H9 (cell line): ENCODE results near the gene CRY1. TPM values are rescaled to one million over a fixed set of nuclear protein-coding genes. Genes with fewer than 3 reads are reported as not detected.
A peak's percentile ranks its signal among the peaks of the same experiment; 100 is the strongest.

Experiments used
- DNase-seq: peaks from one replicate; pipeline ENCODE4 v3.0.0-alpha.2; 2017
- H2AFZ ChIP-seq: one replicate; pipeline ENCODE4 v1.6.1; 2013; ENCODE audit warnings: mild to moderate bottlenecking, low read length, control low read depth, moderate library complexity
- H2AK5ac ChIP-seq: 2 replicates; pipeline ENCODE4 v1.6.1; 2013; ENCODE audit warnings: low read length, control low read depth, mixed read lengths; ENCODE audit not compliant: insufficient read length
- H2BK120ac ChIP-seq: one replicate; pipeline ENCODE4 v1.6.1; 2013; ENCODE audit warnings: low read depth, mild to moderate bottlenecking, low read length, control low read depth, inconsistent platforms; ENCODE audit not compliant: poor library complexity, severe bottlenecking
- H2BK12ac ChIP-seq: 2 replicates; pipeline ENCODE4 v1.6.1; 2013; ENCODE audit warnings: low read length, control low read depth, mixed read lengths, low read depth; ENCODE audit not compliant: insufficient read length
- H2BK15ac ChIP-seq: 2 replicates; pipeline ENCODE4 v1.6.1; 2013; ENCODE audit warnings: low read depth, low read length, control low read depth
- H2BK20ac ChIP-seq: one replicate; pipeline ENCODE4 v1.6.1; 2013; ENCODE audit warnings: low read depth, mild to moderate bottlenecking, low read length, control low read depth, inconsistent platforms; ENCODE audit not compliant: poor library complexity, severe bottlenecking
- H2BK5ac ChIP-seq: 2 replicates; pipeline ENCODE4 v1.6.1; 2013; ENCODE audit warnings: low read length, control low read depth, mixed read lengths; ENCODE audit not compliant: insufficient read length
- H3K14ac ChIP-seq: 2 replicates; pipeline ENCODE4 v1.6.1; 2013; ENCODE audit warnings: low read length, control low read depth; ENCODE audit not compliant: insufficient read depth
- H3K18ac ChIP-seq: 2 replicates; pipeline ENCODE4 v1.6.1; 2013; ENCODE audit warnings: low read depth, mild to moderate bottlenecking, mixed read lengths, low read length, control low read depth; ENCODE audit not compliant: insufficient read length
- H3K23ac ChIP-seq: 2 replicates; pipeline ENCODE4 v1.6.1; 2013; ENCODE audit warnings: low read length, control low read depth, mixed read lengths, low read depth; ENCODE audit not compliant: insufficient read length
- H3K23me2 ChIP-seq: 2 replicates; pipeline ENCODE4 v1.6.1; 2013; ENCODE audit warnings: low read depth, mild to moderate bottlenecking, mixed read lengths, low read length, control low read depth; ENCODE audit not compliant: insufficient read length, poor library complexity, severe bottlenecking
- H3K27ac ChIP-seq: 2 replicates; pipeline ENCODE4 v1.5.1; 2013; ENCODE audit warnings: low read length, control low read depth, mixed read lengths, low read depth; ENCODE audit not compliant: insufficient read length
- H3K27me3 ChIP-seq: 2 replicates; pipeline ENCODE4 v1.6.1; 2013; ENCODE audit warnings: low read length, control low read depth, inconsistent platforms; ENCODE audit not compliant: insufficient read depth
- H3K4ac ChIP-seq: 2 replicates; pipeline ENCODE4 v1.6.1; 2013; ENCODE audit warnings: low read depth, mild to moderate bottlenecking, control low read depth, inconsistent platforms, low read length, moderate library complexity
- H3K4me1 ChIP-seq: 2 replicates; pipeline ENCODE4 v1.6.1; 2013; ENCODE audit warnings: low read length, control low read depth, inconsistent platforms; ENCODE audit not compliant: insufficient read depth
- H3K4me2 ChIP-seq: 2 replicates; pipeline ENCODE4 v1.6.1; 2013; ENCODE audit warnings: low read length, control low read depth, mixed read lengths; ENCODE audit not compliant: insufficient read length, insufficient read depth
- H3K56ac ChIP-seq: 2 replicates; pipeline ENCODE4 v1.6.1; 2013; ENCODE audit warnings: low read depth, mild to moderate bottlenecking, mixed read lengths, low read length, control low read depth; ENCODE audit not compliant: insufficient read length
- H3K79me1 ChIP-seq: 2 replicates; pipeline ENCODE4 v1.6.1; 2013; ENCODE audit warnings: low read depth, mild to moderate bottlenecking, moderate library complexity, low read length, control low read depth, inconsistent platforms; ENCODE audit not compliant: insufficient read depth, poor library complexity, severe bottlenecking
- H3K79me2 ChIP-seq: 2 replicates; pipeline ENCODE4 v1.6.1; 2013; ENCODE audit warnings: low read length, control low read depth, inconsistent platforms; ENCODE audit not compliant: insufficient read depth
- H3K9ac ChIP-seq: 2 replicates; pipeline ENCODE4 v1.6.1; 2013; ENCODE audit warnings: low read length, control low read depth, mixed read lengths; ENCODE audit not compliant: insufficient read length; ENCODE audit errors: extremely low read depth
- H3K9me3 ChIP-seq: one replicate; pipeline ENCODE4 v1.6.1; 2013; ENCODE audit warnings: low read depth, low read length, inconsistent platforms; ENCODE audit not compliant: control insufficient read depth
- H3T11ph ChIP-seq: one replicate; pipeline ENCODE4 v1.6.1; 2013; ENCODE audit warnings: mild to moderate bottlenecking, low read length, control low read depth, inconsistent platforms
- H4K20me1 ChIP-seq: one replicate; pipeline ENCODE4 v1.6.1; 2013; ENCODE audit not compliant: control insufficient read depth, insufficient read length, insufficient read depth
- H4K5ac ChIP-seq: 2 replicates; pipeline ENCODE4 v1.6.1; 2013; ENCODE audit warnings: low read depth, mild to moderate bottlenecking, mixed read lengths, low read length, control low read depth; ENCODE audit not compliant: insufficient read length
- H4K8ac ChIP-seq: replicated peaks from 2 replicates; pipeline ENCODE4 v1.6.1; 2013; ENCODE audit warnings: low read length, control low read depth, mixed read lengths, low read depth; ENCODE audit not compliant: insufficient read length
- H4K91ac ChIP-seq: 2 replicates; pipeline ENCODE4 v1.6.1; 2013; ENCODE audit warnings: low read depth, mild to moderate bottlenecking, moderate library complexity, mixed read lengths, low read length, control low read depth; ENCODE audit not compliant: insufficient read length
- H3K27ac Mint-ChIP-seq, 3 experiments: 2 replicates in 2 of 3; 3 replicates in 1 of 3; pipeline ENCODE4 v1.8.0; 2020 to 2021; ENCODE audit warnings: mixed read lengths in 3 of 3, mild to moderate bottlenecking in 1 of 3, moderate library complexity in 1 of 3
- H3K27me3 Mint-ChIP-seq: 2 replicates; pipeline ENCODE4 v1.8.0; 2021; ENCODE audit warnings: low read depth, mild to moderate bottlenecking, moderate library complexity, mixed read lengths
- H3K36me3 Mint-ChIP-seq, 3 experiments: 2 replicates in 2 of 3; 3 replicates in 1 of 3; pipeline ENCODE4 v1.8.0; 2020 to 2021; ENCODE audit warnings: low read depth in 3 of 3, mixed read lengths in 3 of 3; ENCODE audit not compliant: insufficient read depth in 1 of 3
- H3K4me1 Mint-ChIP-seq, 2 experiments: 2 replicates each; pipeline ENCODE4 v1.8.0; 2020; ENCODE audit warnings: mixed read lengths in 2 of 2
- H3K4me3 Mint-ChIP-seq, 2 experiments: 2 replicates in 1 of 2; 3 replicates in 1 of 2; pipeline ENCODE4 v1.8.0; 2020 to 2021; ENCODE audit warnings: mild to moderate bottlenecking in 2 of 2, mixed read lengths in 2 of 2, moderate library complexity in 1 of 2
- H3K9me3 Mint-ChIP-seq, 2 experiments: 2 replicates in 1 of 2; 3 replicates in 1 of 2; pipeline ENCODE4 v1.8.0; 2020; ENCODE audit warnings: mild to moderate bottlenecking in 2 of 2, mixed read lengths in 2 of 2, moderate library complexity in 1 of 2
- CTCF ChIP-seq: fragments of 200-600 bp; sonication (generic); conservative IDR thresholded peaks from 3 replicates; pipeline ENCODE4 v1.8.0; 2021; ENCODE audit warnings: antibody characterized with exemption, mild to moderate bottlenecking
- WGBS: extraction: QIAGEN DNeasy Blood & Tissue Kit; methylation state at CpG from one replicate; pipeline ENCODE4 v1.1.7; 2013; ENCODE audit warnings: missing lambda C conversion rate, low lambda C conversion rate, mixed read lengths; ENCODE audit not compliant: insufficient read length; ENCODE audit errors: extremely low coverage; 5-methylcytosine and 5-hydroxymethylcytosine counted together
- total RNA-seq: library from RNA; stranded (reverse); gene quantifications from 2 replicates; pipeline ENCODE4 v1.2.1, GENCODE V29; 2021

The CRY1 gene
- total RNA-seq, 1 experiment from 2014 or later: 23.5 TPM

GRCh38 chr12:106987846-106988245, 105.5 kb downstream of the CRY1 start:
- Mint-ChIP-seq H3K36me3 (peaks cover 13 to 25% (median 21%) of the 10 kb centered on the region in 3 experiments; a peak in 6 of 7 replicates), H3K9me3 (no peaks in the 10 kb centered on the region; a peak in 1 of 5 replicates), H3K27ac (no peak overlapping the region), H3K4me3 (peak overlapping the region in 1 of 2 experiments; percentile 89; a peak in 2 of 5 replicates), H3K4me1 (peaks cover 18 to 22% of the 10 kb centered on the region in 2 experiments), H3K27me3 (no peaks in the 10 kb centered on the region; the same call in 1 of the 2 replicates)
- Histone ChIP-seq H2BK120ac (no peak overlapping the region), H2BK5ac (no peak overlapping the region), H3K4ac (no peak overlapping the region), H2BK12ac (no peak overlapping the region), H3K23ac (no peak overlapping the region), H3K79me2 (no peaks in the 10 kb centered on the region), H3K23me2 (peaks cover 6% of the 10 kb centered on the region), H2AK5ac (no peak overlapping the region), H3K9ac (no peak overlapping the region), H3K4me1 (no peaks in the 10 kb centered on the region; the same call in 1 of the 2 replicates), H3K18ac (no peak overlapping the region), H3K4me2 (peak overlapping the region; percentile 41), H4K5ac (no peak overlapping the region), H3K27me3 (no peaks in the 10 kb centered on the region), H4K8ac (no peak overlapping the region), H3T11ph (no peak overlapping the region), H2AFZ (no peak overlapping the region), H2BK15ac (no peak overlapping the region), H4K20me1 (no peaks in the 10 kb centered on the region), H3K9me3 (no peaks in the 10 kb centered on the region), H3K14ac (no peak overlapping the region), H4K91ac (no peak overlapping the region), H2BK20ac (no peak overlapping the region), H3K79me1 (no peaks in the 10 kb centered on the region), H3K27ac (no peak overlapping the region), H3K56ac (no peak overlapping the region)
- no peak for TF ChIP-seq CTCF
- WGBS: no CpG with 5 or more reads among the region's 6 CpGs
- DNase-seq: no peak
